Activated T-cell treated with anti-CD3 and anti-CD28 coated beads, Interleukin-2, amount 50 U/mL, for 24 hours (primary cell): Measurements from ENCODE around the gene HMGN2.

Experiments
- DNase-seq: peaks from one replicate; pipeline ENCODE4 v3.0.0-alpha.2; 2020
- H3K27ac Mint-ChIP-seq: 2 replicates; pipeline ENCODE4 v1.8.0; 2020; ENCODE audit warnings: mild to moderate bottlenecking, mixed read lengths
- H3K27me3 Mint-ChIP-seq: 2 replicates; pipeline ENCODE4 v1.8.0; 2020; ENCODE audit warnings: mixed read lengths
- H3K36me3 Mint-ChIP-seq: 2 replicates; pipeline ENCODE4 v1.8.0; 2020; ENCODE audit warnings: low read depth, mixed read lengths
- H3K4me1 Mint-ChIP-seq: 2 replicates; pipeline ENCODE4 v1.8.0; 2020; ENCODE audit warnings: low read depth, mixed read lengths
- H3K4me3 Mint-ChIP-seq: 2 replicates; pipeline ENCODE4 v1.8.0; 2020; ENCODE audit warnings: mild to moderate bottlenecking, moderate library complexity, mixed read lengths
- H3K9me3 Mint-ChIP-seq: 2 replicates; pipeline ENCODE4 v1.8.0; 2020; ENCODE audit warnings: mixed read lengths

Gene HMGN2

GRCh38 chr1:26472320-26472900 lies at the start of gene HMGN2:
Gene HMGN2 (plus strand): TSS chr1:26472440. CDS start chr1:26472613, 173 bp downstream.
- peaks cover 79% of the 10 kb centered on the region for H3K36me3 Mint-ChIP-seq
- no peaks in the 10 kb centered on the region for H3K27me3 Mint-ChIP-seq
- no peaks in the 10 kb centered on the region for H3K9me3 Mint-ChIP-seq

GRCh38 chr1:26429721-26430120 lies 42.5 kb upstream of the HMGN2 start:
- no peak overlapping the region for H3K4me3 Mint-ChIP-seq

More at GRCh38 chr1:26472320-26472900, at the start of gene HMGN2:
- H3K4me3 Mint-ChIP-seq = peak within 1 kb of the TSS; percentile 92
- peak; percentile 90 for DNase-seq
- peak within 1 kb of the TSS; percentile 97 for H3K27ac Mint-ChIP-seq
- H3K4me1 Mint-ChIP-seq = peaks cover 51% of the 10 kb centered on the region

GRCh38 chr1:26431979-26432695 lies 40.1 kb upstream of the HMGN2 start, which contains the start of gene DHDDS:
Gene DHDDS (plus strand): TSS chr1:26432321. CDS start chr1:26432946, 625 bp downstream.
- H3K36me3 Mint-ChIP-seq = peaks cover 41% of the 10 kb centered on the region
- H3K27ac Mint-ChIP-seq = peak within 1 kb of the TSS; percentile 92
- peaks cover 26% of the 10 kb centered on the region for H3K4me1 Mint-ChIP-seq
- no peaks in the 10 kb centered on the region for H3K9me3 Mint-ChIP-seq
- peak; percentile 99 for DNase-seq
- H3K4me3 Mint-ChIP-seq = peak within 1 kb of the TSS; percentile 90
- H3K27me3 Mint-ChIP-seq = no peaks in the 10 kb centered on the region

More at GRCh38 chr1:26429721-26430120, 42.5 kb upstream of the HMGN2 start:
- Mint-ChIP-seq H3K27ac (no peak overlapping the region), H3K4me1 (peaks cover 26% of the 10 kb centered on the region), H3K27me3 (no peaks in the 10 kb centered on the region), H3K9me3 (no peaks in the 10 kb centered on the region), H3K36me3 (peaks cover 19% of the 10 kb centered on the region)
- DNase-seq = no peak

- H3K4me3 Mint-ChIP-seq = peak overlapping the region; percentile 90
- H3K9me3 Mint-ChIP-seq = no peaks in the 10 kb centered on the region
- no peak for DNase-seq
- peaks cover 26% of the 10 kb centered on the region for H3K4me1 Mint-ChIP-seq
- H3K27me3 Mint-ChIP-seq = no peaks in the 10 kb centered on the region
- H3K27ac Mint-ChIP-seq = peak overlapping the region; percentile 92
- peaks cover 45% of the 10 kb centered on the region for H3K36me3 Mint-ChIP-seq
Measured at GRCh38 chr1:26432793-26433192, 39.4 kb upstream of the HMGN2 start.

GRCh38 chr1:26434161-26434752 lies 38.0 kb upstream of the HMGN2 start:
- H3K27ac Mint-ChIP-seq = no peak overlapping the region

GRCh38 chr1:26438041-26438440 lies 34.2 kb upstream of the HMGN2 start:
- Mint-ChIP-seq H3K36me3 (peaks cover 87% of the 10 kb centered on the region), H3K27ac (no peak overlapping the region), H3K4me3 (no peak overlapping the region), H3K9me3 (no peaks in the 10 kb centered on the region), H3K4me1 (peaks cover 12% of the 10 kb centered on the region), H3K27me3 (no peaks in the 10 kb centered on the region)
- DNase-seq = no peak

More at GRCh38 chr1:26434161-26434752, 38.0 kb upstream of the HMGN2 start:
- Mint-ChIP-seq H3K36me3 (peaks cover 59% of the 10 kb centered on the region), H3K4me1 (peaks cover 26% of the 10 kb centered on the region), H3K9me3 (no peaks in the 10 kb centered on the region), H3K4me3 (peak overlapping the region; percentile 90), H3K27me3 (no peaks in the 10 kb centered on the region)
- no peak for DNase-seq

GRCh38 chr1:26440259-26440658 lies 32.0 kb upstream of the HMGN2 start:
- no peak for DNase-seq
- Mint-ChIP-seq H3K27me3 (no peaks in the 10 kb centered on the region), H3K4me1 (no peaks in the 10 kb centered on the region), H3K36me3 (peaks cover 91% of the 10 kb centered on the region), H3K4me3 (no peak overlapping the region), H3K9me3 (no peaks in the 10 kb centered on the region), H3K27ac (no peak overlapping the region)

- no peaks in the 10 kb centered on the region for H3K9me3 Mint-ChIP-seq
- H3K4me3 Mint-ChIP-seq = no peak overlapping the region
- H3K27me3 Mint-ChIP-seq = no peaks in the 10 kb centered on the region
- peaks cover 90% of the 10 kb centered on the region for H3K36me3 Mint-ChIP-seq
- H3K27ac Mint-ChIP-seq = no peak overlapping the region
- DNase-seq = no peak
- H3K4me1 Mint-ChIP-seq = no peaks in the 10 kb centered on the region
Measured at GRCh38 chr1:26449868-26450267, 22.4 kb upstream of the HMGN2 start.

- no peak for DNase-seq
- Mint-ChIP-seq H3K4me1 (peaks cover 4% of the 10 kb centered on the region), H3K4me3 (no peak overlapping the region), H3K36me3 (peaks cover 92% of the 10 kb centered on the region), H3K27ac (no peak overlapping the region), H3K9me3 (no peaks in the 10 kb centered on the region), H3K27me3 (no peaks in the 10 kb centered on the region)
Measured at GRCh38 chr1:26450908-26451307, 21.3 kb upstream of the HMGN2 start.

- H3K4me3 Mint-ChIP-seq = no peak overlapping the region
- no peaks in the 10 kb centered on the region for H3K27me3 Mint-ChIP-seq
- H3K9me3 Mint-ChIP-seq = no peaks in the 10 kb centered on the region
- DNase-seq = no peak
- H3K36me3 Mint-ChIP-seq = peaks cover 85% of the 10 kb centered on the region
- H3K4me1 Mint-ChIP-seq = peaks cover 4% of the 10 kb centered on the region
- H3K27ac Mint-ChIP-seq = no peak overlapping the region
Measured at GRCh38 chr1:26452459-26453183, 19.6 kb upstream of the HMGN2 start.

- peaks cover 88% of the 10 kb centered on the region for H3K36me3 Mint-ChIP-seq
- H3K9me3 Mint-ChIP-seq = no peaks in the 10 kb centered on the region
- H3K27ac Mint-ChIP-seq = no peak overlapping the region
Measured at GRCh38 chr1:26459148-26459547, 13.1 kb upstream of the HMGN2 start.

GRCh38 chr1:26459573-26460031 lies 12.6 kb upstream of the HMGN2 start:
- no peak overlapping the region for H3K27ac Mint-ChIP-seq

More at GRCh38 chr1:26459148-26459547, 13.1 kb upstream of the HMGN2 start:
- DNase-seq = no peak
- Mint-ChIP-seq H3K4me1 (peaks cover 4% of the 10 kb centered on the region), H3K27me3 (no peaks in the 10 kb centered on the region), H3K4me3 (no peak overlapping the region)

GRCh38 chr1:26468911-26469310 lies 3.3 kb upstream of the HMGN2 start:
- Mint-ChIP-seq H3K27me3 (no peaks in the 10 kb centered on the region), H3K36me3 (peaks cover 81% of the 10 kb centered on the region), H3K27ac (peak overlapping the region; percentile 38), H3K4me3 (no peak overlapping the region), H3K9me3 (no peaks in the 10 kb centered on the region), H3K4me1 (peaks cover 25% of the 10 kb centered on the region)
- DNase-seq = no peak

More at GRCh38 chr1:26459573-26460031, 12.6 kb upstream of the HMGN2 start:
- H3K4me3 Mint-ChIP-seq = no peak overlapping the region
- H3K4me1 Mint-ChIP-seq = peaks cover 4% of the 10 kb centered on the region
- no peaks in the 10 kb centered on the region for H3K9me3 Mint-ChIP-seq
- no peaks in the 10 kb centered on the region for H3K27me3 Mint-ChIP-seq
- DNase-seq = no peak
- peaks cover 89% of the 10 kb centered on the region for H3K36me3 Mint-ChIP-seq

GRCh38 chr1:26469558-26469957 lies 2.7 kb upstream of the HMGN2 start:
- DNase-seq = no peak
- Mint-ChIP-seq H3K4me3 (no peak overlapping the region), H3K27ac (peak overlapping the region; percentile 48), H3K27me3 (no peaks in the 10 kb centered on the region), H3K36me3 (peaks cover 81% of the 10 kb centered on the region), H3K4me1 (peaks cover 32% of the 10 kb centered on the region), H3K9me3 (no peaks in the 10 kb centered on the region)
